GM12872 (cell line): ENCODE measurements around the gene PCP4L1.
A peak's percentile ranks its signal among the peaks of the same experiment; 100 is the strongest.

Source experiments
- TF ChIP-seq, protein P1 (sequence below): IDR thresholded peaks from 3 replicates; pipeline ENCODE4 v1.5.1; 2011; ENCODE audit warnings: low read depth, mild to moderate bottlenecking, low read length, moderate library complexity; ENCODE audit not compliant: insufficient read depth

The PCP4L1 gene

DNA sequence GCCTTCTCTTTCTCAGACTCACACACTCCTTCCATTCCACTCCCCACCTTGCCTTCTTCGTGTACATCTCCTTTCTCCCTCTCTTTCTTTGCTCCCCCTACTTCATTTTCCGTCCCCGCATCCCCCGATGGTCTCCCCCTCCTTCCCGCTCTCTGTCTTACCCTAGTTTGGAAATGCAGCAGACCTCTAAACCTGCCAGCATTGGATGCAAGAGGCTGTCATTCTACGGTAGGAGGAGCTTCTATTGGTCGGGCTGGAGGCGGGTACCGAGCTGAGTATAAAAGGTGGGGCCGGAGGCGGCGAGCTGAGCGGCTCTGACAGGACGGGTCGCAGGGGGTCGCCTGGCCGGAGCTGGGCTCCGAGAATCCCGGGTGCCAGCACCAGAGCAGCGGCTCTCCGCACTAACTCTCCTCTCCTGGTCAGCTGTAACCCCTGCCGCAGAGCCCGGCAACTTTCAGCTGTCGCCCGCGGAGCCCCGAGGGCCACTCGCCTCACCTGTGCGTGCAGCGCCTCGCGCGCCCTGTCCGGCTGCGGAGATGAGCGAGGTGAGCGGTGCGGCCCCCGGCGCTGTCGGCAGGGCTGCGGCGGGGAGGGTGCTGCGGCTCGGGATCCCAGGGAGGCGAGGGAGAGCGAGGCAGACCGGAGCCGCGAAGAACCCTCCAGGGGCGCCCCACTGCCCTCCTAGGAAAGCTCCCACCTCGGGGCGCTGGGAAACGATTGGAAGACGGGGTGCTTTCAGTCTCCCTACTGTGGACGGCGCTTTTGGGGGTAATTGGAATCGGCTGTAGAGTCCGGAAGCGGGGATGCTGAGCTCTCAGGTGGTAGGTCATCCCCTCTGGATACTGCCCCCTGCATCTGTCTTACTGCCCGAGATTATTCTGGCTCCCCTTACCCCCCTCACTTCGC lies at the start of gene PCP4L1:
Gene PCP4L1, plus strand, starts transcription at position 307 of the 906 bp plus-strand sequence. Its CDS starts 230 bp downstream, at position 537.
- TF ChIP-seq, protein P1, sequence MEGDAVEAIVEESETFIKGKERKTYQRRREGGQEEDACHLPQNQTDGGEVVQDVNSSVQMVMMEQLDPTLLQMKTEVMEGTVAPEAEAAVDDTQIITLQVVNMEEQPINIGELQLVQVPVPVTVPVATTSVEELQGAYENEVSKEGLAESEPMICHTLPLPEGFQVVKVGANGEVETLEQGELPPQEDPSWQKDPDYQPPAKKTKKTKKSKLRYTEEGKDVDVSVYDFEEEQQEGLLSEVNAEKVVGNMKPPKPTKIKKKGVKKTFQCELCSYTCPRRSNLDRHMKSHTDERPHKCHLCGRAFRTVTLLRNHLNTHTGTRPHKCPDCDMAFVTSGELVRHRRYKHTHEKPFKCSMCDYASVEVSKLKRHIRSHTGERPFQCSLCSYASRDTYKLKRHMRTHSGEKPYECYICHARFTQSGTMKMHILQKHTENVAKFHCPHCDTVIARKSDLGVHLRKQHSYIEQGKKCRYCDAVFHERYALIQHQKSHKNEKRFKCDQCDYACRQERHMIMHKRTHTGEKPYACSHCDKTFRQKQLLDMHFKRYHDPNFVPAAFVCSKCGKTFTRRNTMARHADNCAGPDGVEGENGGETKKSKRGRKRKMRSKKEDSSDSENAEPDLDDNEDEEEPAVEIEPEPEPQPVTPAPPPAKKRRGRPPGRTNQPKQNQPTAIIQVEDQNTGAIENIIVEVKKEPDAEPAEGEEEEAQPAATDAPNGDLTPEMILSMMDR, result no peak

DNA sequence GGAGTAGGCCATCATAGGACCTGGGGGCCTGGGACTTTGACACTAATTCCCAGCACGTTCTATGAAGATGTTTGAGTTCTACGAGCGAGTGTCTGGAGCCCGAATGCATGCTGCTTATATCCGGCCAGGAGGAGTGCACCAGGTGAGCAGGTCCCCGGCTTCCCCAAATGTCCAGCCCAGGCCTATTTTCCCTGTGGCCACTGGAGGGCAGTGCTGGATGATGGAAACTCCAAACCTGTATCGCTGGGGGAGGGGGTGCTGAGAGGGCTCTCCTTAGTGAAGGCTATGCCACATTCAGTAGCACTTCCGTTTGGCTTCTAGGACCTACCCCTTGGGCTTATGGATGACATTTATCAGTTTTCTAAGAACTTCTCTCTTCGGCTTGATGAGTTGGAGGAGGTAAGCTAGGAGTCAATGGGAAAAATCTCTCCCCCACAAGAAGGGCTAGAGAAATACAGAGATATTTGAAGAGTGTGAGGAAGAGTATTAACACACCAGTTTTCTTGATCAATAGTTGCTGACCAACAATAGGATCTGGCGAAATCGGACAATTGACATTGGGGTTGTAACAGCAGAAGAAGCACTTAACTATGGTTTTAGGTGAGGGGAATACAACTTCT lies 48.6 kb upstream of the PCP4L1 start:
- TF ChIP-seq, protein P1, result peak; percentile 95

DNA sequence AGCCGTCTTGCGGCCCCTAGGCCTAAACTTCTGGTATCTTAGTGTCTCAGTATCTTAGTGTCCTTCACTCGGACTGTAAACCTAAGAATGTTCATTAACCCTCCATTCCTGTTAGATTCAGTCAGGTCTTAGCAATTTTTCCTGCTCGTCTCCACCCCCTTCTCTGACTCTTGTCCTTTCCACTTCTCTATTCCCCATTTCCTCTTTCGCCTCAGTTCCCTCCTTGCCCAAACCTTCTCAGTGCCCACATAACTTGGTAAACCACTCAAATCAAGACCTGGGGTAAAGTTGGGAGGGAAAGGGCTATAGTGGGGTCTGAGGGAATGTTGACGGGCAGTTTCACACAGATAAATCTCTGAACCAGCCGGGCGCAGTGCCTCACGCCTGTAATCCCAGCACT lies 44.2 kb upstream of the PCP4L1 start:
- TF ChIP-seq, protein P1, result no peak

DNA sequence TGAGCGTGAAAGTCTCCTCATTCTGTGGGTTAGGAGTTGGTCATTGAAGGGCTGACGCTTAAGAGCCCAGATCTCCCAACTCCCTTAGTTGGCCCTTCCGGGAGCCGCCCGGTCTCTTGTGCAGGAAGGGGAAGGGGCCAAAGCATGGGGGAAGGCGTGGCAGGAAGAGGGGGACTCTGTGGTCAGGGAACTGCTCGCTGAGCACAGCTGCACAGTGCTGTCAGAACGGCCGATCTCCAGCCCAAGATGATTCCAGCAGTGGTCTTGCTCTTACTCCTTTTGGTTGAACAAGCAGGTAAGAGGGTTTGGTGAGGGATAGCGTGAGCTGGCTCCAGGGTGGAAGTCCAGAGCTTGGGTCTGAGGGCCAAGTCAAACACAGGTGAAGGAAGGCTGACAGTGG lies 43.5 kb upstream of the PCP4L1 start, which contains the start of gene FCER1G:
Gene FCER1G, plus strand, starts transcription at position 220 of the 400 bp plus-strand sequence. Its CDS starts 27 bp downstream, at position 247.
- TF ChIP-seq, protein P1, result no peak

DNA sequence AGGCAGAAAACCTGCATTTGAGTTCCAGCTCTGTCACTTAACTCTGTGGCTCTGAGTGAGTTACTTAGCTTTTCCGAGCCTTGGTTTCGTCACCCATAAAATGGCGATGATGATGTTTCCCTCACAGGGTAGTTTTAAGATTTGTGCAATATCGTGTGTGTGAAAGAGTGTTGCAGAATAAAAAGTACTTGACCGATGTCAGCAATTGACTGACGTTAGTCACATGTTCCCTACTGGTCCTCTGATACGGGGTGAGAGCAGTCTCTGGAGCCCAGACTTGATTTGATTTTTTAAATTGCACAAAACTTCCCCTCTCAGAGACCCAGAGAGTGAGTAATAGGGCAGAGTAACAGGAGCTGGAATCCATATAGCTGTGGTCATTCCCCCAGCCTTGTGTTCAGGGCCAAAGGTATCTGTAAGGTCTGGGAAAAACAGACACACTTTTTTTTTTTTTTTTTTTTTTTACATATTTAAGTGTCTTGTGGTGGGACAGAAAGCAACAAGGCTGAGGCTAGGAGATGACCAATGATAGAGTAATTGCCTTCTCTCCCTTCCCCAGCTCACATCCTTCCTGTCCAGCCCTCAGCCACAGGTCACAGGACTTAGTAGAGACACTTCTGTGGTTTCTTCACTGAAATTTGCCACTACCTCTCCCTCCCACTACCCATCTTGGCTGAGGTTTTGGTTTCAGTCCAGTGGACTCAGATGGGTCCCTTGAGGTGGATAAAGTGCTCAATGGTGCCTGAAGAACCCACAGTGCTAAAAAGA lies 41.4 kb upstream of the PCP4L1 start:
- TF ChIP-seq, protein P1, result no peak

DNA sequence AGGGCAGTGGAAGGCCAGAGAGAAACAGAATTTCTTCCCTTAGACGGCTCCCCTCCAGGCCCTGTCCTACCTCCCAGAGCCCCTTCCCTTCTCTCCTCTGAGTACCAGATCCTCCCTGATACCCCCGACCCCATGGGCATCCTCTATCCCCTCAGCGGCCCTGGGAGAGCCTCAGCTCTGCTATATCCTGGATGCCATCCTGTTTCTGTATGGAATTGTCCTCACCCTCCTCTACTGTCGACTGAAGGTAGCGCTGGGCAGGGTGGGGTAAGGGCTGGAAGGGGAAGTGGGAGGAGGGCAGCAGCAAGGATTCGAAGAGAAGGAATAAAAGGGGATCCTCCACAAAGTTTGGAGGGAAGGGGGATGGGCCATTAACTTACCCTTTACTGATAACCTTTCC lies 40.7 kb upstream of the PCP4L1 start:
- TF ChIP-seq, protein P1, result no peak
